ENCODE measurements around the gene PARD3. TPM values are rescaled to one million over a fixed set of nuclear protein-coding genes. Genes with fewer than 3 reads are reported as not detected.
A peak's percentile ranks its signal among the peaks of the same experiment; 100 is the strongest.

Gene PARD3
- total and polyA plus RNA-seq, 10 of the 15 experiments (the other 5 are each of a cell fraction or from before 2014, with no cell fraction given), result 2.6 to 43.1 (median 13.9) TPM

- no peak for FAIRE-seq
- no peaks in the 10 kb centered on the region for H3K27me3 ChIP-seq (replicated peaks in 1 of 2; ENCODE audit: control insufficient read depth in 2 of 2, insufficient read depth in 2 of 2, low read length in 1 of 2)
- in situ Hi-C loops (cut with MboI), result no loop called here
- H4K20me1 ChIP-seq (ENCODE audit: control insufficient read depth, insufficient read depth), result no peaks in the 10 kb centered on the region
- H3K4me2 ChIP-seq (ENCODE audit: control insufficient read depth, insufficient read depth), result no peak overlapping the region
- no peaks in the 10 kb centered on the region for H3K79me2 ChIP-seq (ENCODE audit: control insufficient read depth, insufficient read depth, low read length)
- H3K9ac ChIP-seq (ENCODE audit: control insufficient read depth, insufficient read depth, low read length), result no peak overlapping the region
- intact Hi-C loops (cut with micrococcal nuclease; ENCODE audit: unreplicated experiment), result no loop called here
- ChIA-PET SMC1A (ENCODE audit: uncharacterized antibody, unreplicated experiment) (no interaction called here), POLR2A (no interaction called here), RAD21 (ENCODE audit: unreplicated experiment) (no interaction called here), CTCF (interaction anchor here (1.6 to 2.0 kb wide), 2 partner anchors 23 to 386 kb away, joined by 5 read pairs; no protein-coding TSS in a partner anchor)
- H3K4me1 ChIP-seq (ENCODE audit: control insufficient read depth, insufficient read depth, low read length), result no peaks in the 10 kb centered on the region
- TF ChIP-seq SIX5 (IDR thresholded peaks at IDR 0.05; ENCODE audit: low read depth, low read length, severe bottlenecking) (no peak), RAD51 (IDR thresholded peaks at IDR 0.05) (no peak), IKZF2 (IDR thresholded peaks at IDR 0.05) (no peak), HDAC6 (IDR thresholded peaks at IDR 0.05; ENCODE audit: unreplicated experiment) (no peak), ETV6 (conservative IDR thresholded peaks at IDR 0.05 in 1 of 2, IDR thresholded peaks at IDR 0.05 in 1 of 2; ENCODE audit: borderline replicate concordance in 1 of 2, low read depth in 1 of 2) (no peak)
- 39% methylated on average over 7 of the region's 7 CpGs for whole genome bisulfite sequencing (ENCODE audit: insufficient coverage, insufficient replicate concordance, low lambda C conversion rate, missing lambda C conversion rate)
- no peaks in the 10 kb centered on the region for H3K9me3 ChIP-seq (replicated peaks; ENCODE audit: control insufficient read depth, insufficient read depth, low read length)
- H3K4me3 ChIP-seq, result no peak overlapping the region
- ATAC-seq, result no peak; the same call in 2 of the 3 replicates
- no TSS peak for BruUV-seq (replicated peaks)
- H2AFZ ChIP-seq (ENCODE audit: control insufficient read depth, low read depth, low read length), result no peak overlapping the region
- no peaks in the 10 kb centered on the region for H3K36me3 ChIP-seq (ENCODE audit: control insufficient read depth in 2 of 2, insufficient read depth in 2 of 2, low read length in 1 of 2)
- DNase-seq (ENCODE audit: low read depth, low spot score), result no peak
- no peak overlapping the region for H3K27ac ChIP-seq (ENCODE audit: control insufficient read depth, insufficient read depth)
Measured at GRCh38 chr10:34252111-34252510, 563.0 kb downstream of the PARD3 start.

- Histone ChIP-seq H3K79me2 (ENCODE audit: control insufficient read depth, insufficient read depth, low read length) (no peaks in the 10 kb centered on the region), H3K4me3 (no peak overlapping the region), H3K27ac (ENCODE audit: control insufficient read depth, insufficient read depth) (no peak overlapping the region), H3K9ac (ENCODE audit: control insufficient read depth, insufficient read depth, low read length) (no peak overlapping the region), H4K20me1 (ENCODE audit: control insufficient read depth, insufficient read depth) (no peaks in the 10 kb centered on the region), H3K4me1 (ENCODE audit: control insufficient read depth, insufficient read depth, low read length) (no peaks in the 10 kb centered on the region), H3K9me3 (replicated peaks; ENCODE audit: control insufficient read depth, insufficient read depth, low read length) (no peaks in the 10 kb centered on the region), H2AFZ (ENCODE audit: control insufficient read depth, low read depth, low read length) (no peak overlapping the region), H3K27me3 (replicated peaks in 1 of 2; ENCODE audit: control insufficient read depth in 2 of 2, insufficient read depth in 2 of 2, low read length in 1 of 2) (no peaks in the 10 kb centered on the region), H3K36me3 (ENCODE audit: control insufficient read depth in 2 of 2, insufficient read depth in 2 of 2, low read length in 1 of 2) (no peaks in the 10 kb centered on the region), H3K4me2 (ENCODE audit: control insufficient read depth, insufficient read depth) (no peak overlapping the region)
- ChIA-PET CTCF (interaction anchor here (1.2 to 2.0 kb wide), 6 partner anchors 10 to 387 kb away, joined by 3 to 13 read pairs (median 5); no protein-coding TSS in a partner anchor), RAD21 (ENCODE audit: unreplicated experiment) (interaction anchor here (1.6 kb wide), 1 partner anchor 54 kb away, joined by 5 read pairs; no protein-coding TSS in a partner anchor), SMC1A (ENCODE audit: uncharacterized antibody, unreplicated experiment) (interaction anchor here (1.0 to 2.8 kb wide), 9 partner anchors 9 to 146 kb away, joined by 3 to 17 read pairs (median 5); no protein-coding TSS in a partner anchor), POLR2A (interaction anchor here (0.6 kb wide), 1 partner anchor 567 kb away, joined by 3 read pairs; no protein-coding TSS in a partner anchor)
- no TSS peak for BruUV-seq (replicated peaks)
- in situ Hi-C loops (cut with MboI), result no loop called here
- intact Hi-C loops (cut with micrococcal nuclease; ENCODE audit: unreplicated experiment), result no loop called here
- FAIRE-seq (no peak), DNase-seq (ENCODE audit: low read depth, low spot score) (no peak), ATAC-seq (peak; percentile 40)
- 66% methylated on average over 4 of the region's 4 CpGs for WGBS (ENCODE audit: insufficient coverage, insufficient replicate concordance, low lambda C conversion rate, missing lambda C conversion rate)
- TF ChIP-seq ASH2L (IDR thresholded peaks at IDR 0.05; ENCODE audit: borderline replicate concordance, low read depth), result no peak
- no peak for TF ChIP-seq CUX1 (IDR thresholded peaks at IDR 0.05; ENCODE audit: insufficient replicate concordance, low read depth, low read length)
- no peak for TF ChIP-seq CBFB (IDR thresholded peaks at IDR 0.05; ENCODE audit: low read depth)
- TF ChIP-seq FOXM1 (IDR thresholded peaks at IDR 0.05; ENCODE audit: low read depth, low read length), result no peak
- no peak for TF ChIP-seq ZNF217 (IDR thresholded peaks at IDR 0.05)
- TF ChIP-seq NBN (IDR thresholded peaks at IDR 0.05), result no peak
- TF ChIP-seq NR2C1 (IDR thresholded peaks at IDR 0.05), result no peak
Measured at GRCh38 chr10:34251177-34251576, 563.9 kb downstream of the PARD3 start.

Data from GM12878 (cell line).